Lung (tissue), 12 donors: Measurements from ENCODE around the gene IZUMO1R. TPM values are rescaled to one million over a fixed set of nuclear protein-coding genes. Genes with fewer than 3 reads are reported as not detected.
"Not testable (repeated sequence)": the region's sequence is repeated elsewhere in the genome, so short reads cannot be mapped to it uniquely, and the experiment has no call there.

ENCODE experiments used
- ATAC-seq: fragments of 200-7000 bp; cut with Tn5 transposase; one replicate; pipeline ENCODE4 v1.9.1; 2020; ENCODE audit warnings: moderate number of reproducible peaks; ENCODE audit not compliant: insufficient read depth, low FRiP score
- DNase-seq, 3 donors: peaks; one replicate each; pipeline ENCODE4 v3.0.0-alpha.2; 2013 to 2017
- H3K27ac ChIP-seq, 2 donors: one replicate each; pipeline ENCODE4 v1.5.1; 2013; ENCODE audit warnings: mild to moderate bottlenecking in 2 of 2, moderate library complexity in 2 of 2, control low read depth in 1 of 2, inconsistent platforms in 1 of 2, low read depth in 1 of 2, low read length in 1 of 2
- H3K27me3 ChIP-seq, 3 donors: one replicate each; pipeline ENCODE4 v1.5.1; 2013; ENCODE audit warnings: low read length in 2 of 3; ENCODE audit not compliant: control insufficient read depth in 3 of 3, insufficient read depth in 3 of 3
- H3K36me3 ChIP-seq, 4 donors: one replicate each; pipeline ENCODE4 v1.5.1; 2013; ENCODE audit warnings: low read length in 4 of 4, mild to moderate bottlenecking in 1 of 4, moderate library complexity in 1 of 4; ENCODE audit not compliant: control insufficient read depth in 4 of 4, insufficient read depth in 4 of 4
- H3K4me1 ChIP-seq, 5 donors: one replicate each; pipeline ENCODE4 v1.5.1; 2013; ENCODE audit warnings: low read length in 5 of 5, mild to moderate bottlenecking in 2 of 5, moderate library complexity in 1 of 5; ENCODE audit not compliant: control insufficient read depth in 5 of 5, insufficient read depth in 5 of 5
- H3K4me3 ChIP-seq: one replicate; pipeline ENCODE4 v1.5.1; 2013; ENCODE audit warnings: mild to moderate bottlenecking, control low read depth, moderate library complexity
- H3K9ac ChIP-seq, 2 donors: one replicate each; pipeline ENCODE4 v1.5.1; 2013; ENCODE audit warnings: low read length in 2 of 2, control low read depth in 1 of 2; ENCODE audit not compliant: insufficient read depth in 1 of 2
- H3K9me3 ChIP-seq, 4 donors: one replicate each; pipeline ENCODE4 v1.5.1; 2013; ENCODE audit warnings: low read length in 3 of 4, mild to moderate bottlenecking in 1 of 4, moderate library complexity in 1 of 4; ENCODE audit not compliant: control insufficient read depth in 4 of 4, insufficient read depth in 3 of 4
- WGBS, 2 donors: extraction: QIAGEN DNeasy Blood & Tissue Kit; methylation state at CpG; one replicate each; pipeline ENCODE4 v1.1.7; 2013; 5-methylcytosine and 5-hydroxymethylcytosine counted together
- polyA plus RNA-seq, 2 donors: library from polyadenylated mRNA; stranded (reverse); fragments of 200-250 nt; gene quantifications; one replicate each; pipeline ENCODE4 v1.2.1, GENCODE V29; 2013
- total RNA-seq, 2 donors: library from RNA; depleted of rRNA in 1 of 2; stranded (reverse); fragments of >200 nt in 1 of 2; gene quantifications; one replicate each; pipeline ENCODE4 v1.2.1, GENCODE V29; 2014 to 2021
- TF ChIP-seq, protein P1 (sequence below): IDR thresholded peaks from 2 replicates; pipeline ENCODE4 v1.5.1; 2012; ENCODE audit warnings: mild to moderate bottlenecking; ENCODE audit errors: control extremely low read depth, extremely low read depth
- donor health status: control.
- donor health status: control.
- donor health status: Bipolar disorder and iron deficiency.
- donor health status: healthy.
- donor health status: DM: yes; HTN: yes; CAD: no.

Gene IZUMO1R
- total and polyA plus RNA-seq, 4 donors, result not detected

DNA sequence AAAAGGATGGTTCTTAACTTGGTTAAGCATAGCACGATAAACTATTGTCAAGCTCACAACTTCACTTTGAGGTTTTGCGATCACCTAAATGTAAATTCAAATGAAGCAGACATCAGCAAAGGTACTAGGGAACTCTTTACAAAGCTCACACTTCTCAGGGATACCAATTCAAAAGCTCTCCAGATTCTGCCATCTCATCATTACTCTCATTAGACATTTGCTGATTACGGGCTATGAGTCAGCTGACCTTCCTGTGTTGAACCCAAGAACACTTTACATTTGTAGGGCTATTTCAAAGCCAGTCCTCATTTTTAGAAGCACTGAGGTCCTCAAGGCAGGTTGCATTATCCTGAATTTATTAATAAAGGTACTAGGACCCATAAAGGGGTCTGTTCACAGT is 28.4 kb upstream of the IZUMO1R start:
- ATAC-seq (no peak), DNase-seq (no peak)
- TF ChIP-seq, protein P1, sequence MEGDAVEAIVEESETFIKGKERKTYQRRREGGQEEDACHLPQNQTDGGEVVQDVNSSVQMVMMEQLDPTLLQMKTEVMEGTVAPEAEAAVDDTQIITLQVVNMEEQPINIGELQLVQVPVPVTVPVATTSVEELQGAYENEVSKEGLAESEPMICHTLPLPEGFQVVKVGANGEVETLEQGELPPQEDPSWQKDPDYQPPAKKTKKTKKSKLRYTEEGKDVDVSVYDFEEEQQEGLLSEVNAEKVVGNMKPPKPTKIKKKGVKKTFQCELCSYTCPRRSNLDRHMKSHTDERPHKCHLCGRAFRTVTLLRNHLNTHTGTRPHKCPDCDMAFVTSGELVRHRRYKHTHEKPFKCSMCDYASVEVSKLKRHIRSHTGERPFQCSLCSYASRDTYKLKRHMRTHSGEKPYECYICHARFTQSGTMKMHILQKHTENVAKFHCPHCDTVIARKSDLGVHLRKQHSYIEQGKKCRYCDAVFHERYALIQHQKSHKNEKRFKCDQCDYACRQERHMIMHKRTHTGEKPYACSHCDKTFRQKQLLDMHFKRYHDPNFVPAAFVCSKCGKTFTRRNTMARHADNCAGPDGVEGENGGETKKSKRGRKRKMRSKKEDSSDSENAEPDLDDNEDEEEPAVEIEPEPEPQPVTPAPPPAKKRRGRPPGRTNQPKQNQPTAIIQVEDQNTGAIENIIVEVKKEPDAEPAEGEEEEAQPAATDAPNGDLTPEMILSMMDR, result no peak
- Histone ChIP-seq H3K4me3 (no peak overlapping the region), H3K9me3 (no peaks in the 10 kb centered on the region), H3K4me1 (peaks cover 0 to 3% (median 0%) of the 10 kb centered on the region in 5 donors), H3K9ac (no peak overlapping the region), H3K36me3 (no peaks in the 10 kb centered on the region), H3K27me3 (no peaks in the 10 kb centered on the region), H3K27ac (no peak overlapping the region)
- WGBS, 2 donors, result 87 to 92% methylated on average over 3 of the region's 3 CpGs

DNA sequence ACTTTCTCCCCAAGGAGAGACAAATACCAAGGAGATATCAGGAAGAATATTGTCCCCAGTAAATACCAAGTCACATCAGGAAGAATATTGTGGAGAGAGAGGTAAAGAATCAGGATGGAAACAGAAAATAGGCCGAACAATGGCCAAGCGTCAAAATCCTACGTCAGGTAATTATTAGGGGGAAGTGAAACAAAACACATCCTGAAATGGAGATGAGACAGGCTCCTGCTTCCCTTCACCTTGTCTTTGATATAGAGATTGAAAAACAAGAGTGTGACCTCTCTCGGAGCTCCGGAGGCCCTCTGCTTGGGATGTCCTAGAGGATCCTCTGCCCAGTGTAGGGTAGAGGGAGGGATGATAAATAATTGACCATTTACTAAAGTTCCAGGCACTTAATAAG is 27.4 kb upstream of the IZUMO1R start:
- WGBS, 2 donors, result 86 to 89% methylated on average over 5 of the region's 5 CpGs
- no peaks in the 10 kb centered on the region for H3K9me3 ChIP-seq
- DNase-seq (no peak), ATAC-seq (no peak)
- no peak overlapping the region for H3K4me3 ChIP-seq
- no peak overlapping the region for H3K9ac ChIP-seq
- TF ChIP-seq, protein P1, result no peak
- H3K27ac ChIP-seq, result no peak overlapping the region
- no peaks in the 10 kb centered on the region for H3K36me3 ChIP-seq
- H3K27me3 ChIP-seq, result no peaks in the 10 kb centered on the region
- H3K4me1 ChIP-seq, result peaks cover 0 to 3% (median 0%) of the 10 kb centered on the region in 5 donors

DNA sequence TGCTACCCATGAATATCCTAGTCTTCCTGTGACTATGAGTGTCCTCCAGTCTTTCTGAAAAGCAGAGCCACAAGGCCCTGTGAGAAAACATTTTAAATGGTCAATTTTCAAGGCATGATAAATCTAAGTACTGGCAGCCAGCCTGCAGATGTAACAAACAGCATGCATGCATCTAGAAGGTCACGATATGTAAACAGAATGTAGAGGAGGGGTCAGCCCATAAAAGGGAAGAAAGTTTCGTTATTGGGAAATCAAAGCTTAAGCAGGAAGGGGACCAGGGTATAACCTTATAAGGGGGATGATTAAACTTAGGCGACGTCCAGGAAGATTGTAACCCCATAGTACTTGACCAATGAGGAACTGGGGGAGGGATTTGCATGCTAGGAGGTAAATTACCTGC is 26.2 kb upstream of the IZUMO1R start:
- H3K27ac ChIP-seq, H3K4me1 ChIP-seq, H3K27me3 ChIP-seq, H3K9ac ChIP-seq, H3K36me3 ChIP-seq, ATAC-seq, H3K4me3 ChIP-seq, H3K9me3 ChIP-seq: not testable (repeated sequence)
- DNase-seq, result peak in 2 of 3 donors; percentile 31 to 44
- WGBS, 2 donors, result 48 to 60% methylated on average over 4 of the region's 4 CpGs

DNA sequence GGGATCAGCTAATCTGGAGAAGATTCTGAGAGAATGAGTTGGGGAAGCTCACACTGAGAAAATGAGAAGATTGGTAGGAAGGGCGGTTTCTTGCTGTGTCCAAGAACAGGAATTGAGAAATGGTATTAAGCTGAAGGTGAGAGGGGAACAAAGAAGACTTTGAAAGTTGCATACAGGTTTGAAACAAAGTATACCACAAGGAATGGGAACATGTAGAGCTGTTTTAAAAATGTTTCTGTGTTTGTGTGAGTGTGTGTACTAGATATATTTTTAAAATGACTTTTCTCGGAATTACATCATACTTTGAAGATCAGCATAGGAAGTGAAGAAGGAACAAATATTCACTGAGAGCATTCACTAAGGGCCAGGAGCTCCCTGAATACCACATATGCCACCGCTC is 24.4 kb upstream of the IZUMO1R start:
- DNase-seq (no peak), ATAC-seq (no peak)
- Histone ChIP-seq H3K9me3 (no peaks in the 10 kb centered on the region), H3K9ac (no peak overlapping the region), H3K36me3 (no peaks in the 10 kb centered on the region), H3K27me3 (no peaks in the 10 kb centered on the region), H3K27ac (no peak overlapping the region), H3K4me3 (no peak overlapping the region), H3K4me1 (peaks cover 0 to 12% (median 0%) of the 10 kb centered on the region in 5 donors)
- WGBS, 2 donors, result 90 to 93% methylated on average over 3 of the region's 3 CpGs
- TF ChIP-seq, protein P1, result no peak
